Activated T-helper 2 cell treated with anti-CD3 and anti-CD28 coated beads, Interferon-gamma antibody, Interleukin-2, Interleukin-4, amounts not matched to agents 10 μg/mL and 5 μg/mL and 100 μg/mL, durations not matched to agents 14 hours and 24 hours and 36 hours (primary cell): ENCODE data around the gene PTPRN2. TPM values are rescaled to one million over a fixed set of nuclear protein-coding genes. Genes with fewer than 3 reads are reported as not detected.
"Not testable (repeated sequence)": the region's sequence is repeated elsewhere in the genome, so short reads cannot be mapped to it uniquely, and the experiment has no call there.

Source experiments
- DNase-seq: peaks from one replicate; pipeline ENCODE4 v3.0.0; 2021; ENCODE audit warnings: low spot score
- H3K27ac Mint-ChIP-seq: one replicate; pipeline ENCODE4 v1.8.0; 2021; ENCODE audit warnings: mixed read lengths
- H3K27me3 Mint-ChIP-seq: one replicate; pipeline ENCODE4 v1.8.0; 2021; ENCODE audit warnings: low read depth, mixed read lengths
- H3K36me3 Mint-ChIP-seq: one replicate; pipeline ENCODE4 v1.8.0; 2021; ENCODE audit warnings: low read depth, mixed read lengths
- H3K4me1 Mint-ChIP-seq: one replicate; pipeline ENCODE4 v1.8.0; 2021; ENCODE audit warnings: low read depth, mixed read lengths
- H3K4me3 Mint-ChIP-seq: one replicate; pipeline ENCODE4 v1.8.0; 2021; ENCODE audit warnings: low read depth, mild to moderate bottlenecking, moderate library complexity, mixed read lengths
- H3K9me3 Mint-ChIP-seq: one replicate; pipeline ENCODE4 v1.8.0; 2021; ENCODE audit warnings: mixed read lengths
- intact Hi-C: fragments of 100-400 bp; cut with micrococcal nuclease; formaldehyde crosslinking; loops from one replicate; pipeline ENCODE4 v1.15.1; 2023
- total RNA-seq: library from RNA; stranded (reverse); gene quantifications from 2 replicates; pipeline ENCODE4 v1.2.3, GENCODE V29; 2022

PTPRN2 gene
- total RNA-seq, 1 donor from 2014 or later, result 1.3 TPM

- Mint-ChIP-seq H3K36me3 (no peaks in the 10 kb centered on the region), H3K4me1 (no peaks in the 10 kb centered on the region), H3K9me3 (no peaks in the 10 kb centered on the region), H3K27ac (no peak overlapping the region), H3K4me3 (no peak overlapping the region), H3K27me3 (no peaks in the 10 kb centered on the region)
- intact Hi-C loops, result no loop called here
- no peak for DNase-seq
These were observed 598.0 kb downstream of the PTPRN2 start for GRCh38 chr7:157989589-157989988.

GRCh38 chr7:157987906-157988305 is 599.7 kb downstream of the PTPRN2 start:
- Mint-ChIP-seq H3K27ac (no peak overlapping the region), H3K36me3 (no peaks in the 10 kb centered on the region), H3K4me3 (no peak overlapping the region), H3K4me1 (no peaks in the 10 kb centered on the region), H3K27me3 (no peaks in the 10 kb centered on the region), H3K9me3 (no peaks in the 10 kb centered on the region)
- DNase-seq, result no peak
- intact Hi-C loops, result no loop called here

GRCh38 chr7:157986051-157986450 is 601.6 kb downstream of the PTPRN2 start:
- H3K27ac Mint-ChIP-seq, result no peak overlapping the region
- no peaks in the 10 kb centered on the region for H3K27me3 Mint-ChIP-seq
- no peaks in the 10 kb centered on the region for H3K4me1 Mint-ChIP-seq
- no peaks in the 10 kb centered on the region for H3K36me3 Mint-ChIP-seq
- intact Hi-C loops, result no loop called here
- H3K4me3 Mint-ChIP-seq, result no peak overlapping the region
- DNase-seq, result no peak
- no peaks in the 10 kb centered on the region for H3K9me3 Mint-ChIP-seq

- no peak for DNase-seq
- no peak overlapping the region for H3K4me3 Mint-ChIP-seq
These were observed 602.0 kb downstream of the PTPRN2 start for GRCh38 chr7:157985636-157986035.

GRCh38 chr7:157984423-157985163 is 603.0 kb downstream of the PTPRN2 start:
- Mint-ChIP-seq H3K9me3 (no peaks in the 10 kb centered on the region), H3K36me3 (no peaks in the 10 kb centered on the region), H3K27ac (no peak overlapping the region), H3K4me3 (no peak overlapping the region), H3K27me3 (no peaks in the 10 kb centered on the region), H3K4me1 (no peaks in the 10 kb centered on the region)
- intact Hi-C loops, result no loop called here
- DNase-seq, result no peak

More at GRCh38 chr7:157985636-157986035, 602.0 kb downstream of the PTPRN2 start:
- Mint-ChIP-seq H3K27me3 (no peaks in the 10 kb centered on the region), H3K36me3 (no peaks in the 10 kb centered on the region), H3K9me3 (no peaks in the 10 kb centered on the region), H3K27ac (no peak overlapping the region), H3K4me1 (no peaks in the 10 kb centered on the region)
- intact Hi-C loops, result no loop called here

- Mint-ChIP-seq H3K27me3 (no peaks in the 10 kb centered on the region), H3K4me3 (no peak overlapping the region), H3K9me3 (no peaks in the 10 kb centered on the region), H3K27ac (no peak overlapping the region), H3K36me3 (no peaks in the 10 kb centered on the region), H3K4me1 (no peaks in the 10 kb centered on the region)
- intact Hi-C loops, result no loop called here
- DNase-seq, result no peak
These were observed 603.9 kb downstream of the PTPRN2 start for GRCh38 chr7:157983502-157984422.

GRCh38 chr7:157981778-157982177 is 605.8 kb downstream of the PTPRN2 start:
- H3K27me3 Mint-ChIP-seq, result no peaks in the 10 kb centered on the region
- H3K27ac Mint-ChIP-seq, result no peak overlapping the region
- DNase-seq, result no peak
- H3K4me1 Mint-ChIP-seq, result no peaks in the 10 kb centered on the region
- intact Hi-C loops, result no loop called here
- H3K9me3 Mint-ChIP-seq, result no peaks in the 10 kb centered on the region
- H3K4me3 Mint-ChIP-seq, result no peak overlapping the region
- no peaks in the 10 kb centered on the region for H3K36me3 Mint-ChIP-seq

- Mint-ChIP-seq H3K4me1 (no peaks in the 10 kb centered on the region), H3K36me3 (no peaks in the 10 kb centered on the region), H3K9me3 (peaks cover 6% of the 10 kb centered on the region), H3K4me3 (no peak overlapping the region), H3K27me3 (no peaks in the 10 kb centered on the region), H3K27ac (no peak overlapping the region)
- intact Hi-C loops, result no loop called here
- no peak for DNase-seq
These were observed 606.8 kb downstream of the PTPRN2 start for GRCh38 chr7:157980774-157981173.

- DNase-seq, intact Hi-C loops, H3K9me3 Mint-ChIP-seq, H3K4me1 Mint-ChIP-seq, H3K27ac Mint-ChIP-seq, H3K36me3 Mint-ChIP-seq, H3K27me3 Mint-ChIP-seq, H3K4me3 Mint-ChIP-seq: not testable (repeated sequence)
These were observed 607.3 kb downstream of the PTPRN2 start for GRCh38 chr7:157980341-157980731.

GRCh38 chr7:157979636-157980340 is 607.8 kb downstream of the PTPRN2 start:
- H3K36me3 Mint-ChIP-seq, result no peaks in the 10 kb centered on the region
- intact Hi-C loops, result no loop called here
- H3K4me1 Mint-ChIP-seq, result no peaks in the 10 kb centered on the region
- H3K27me3 Mint-ChIP-seq, result no peaks in the 10 kb centered on the region
- no peak overlapping the region for H3K27ac Mint-ChIP-seq
- peaks cover 12% of the 10 kb centered on the region for H3K9me3 Mint-ChIP-seq
- H3K4me3 Mint-ChIP-seq, result no peak overlapping the region
- no peak for DNase-seq

- intact Hi-C loops, result no loop called here
- no peaks in the 10 kb centered on the region for H3K4me1 Mint-ChIP-seq
- no peak overlapping the region for H3K4me3 Mint-ChIP-seq
- H3K36me3 Mint-ChIP-seq, result no peaks in the 10 kb centered on the region
- no peak for DNase-seq
- H3K27ac Mint-ChIP-seq, result no peak overlapping the region
- H3K27me3 Mint-ChIP-seq, result no peaks in the 10 kb centered on the region
- H3K9me3 Mint-ChIP-seq, result peaks cover 18% of the 10 kb centered on the region
These were observed 608.9 kb downstream of the PTPRN2 start for GRCh38 chr7:157978766-157979165.

- H3K27me3 Mint-ChIP-seq, result no peaks in the 10 kb centered on the region
- no peak overlapping the region for H3K27ac Mint-ChIP-seq
- no peak for DNase-seq
- H3K4me1 Mint-ChIP-seq, result no peaks in the 10 kb centered on the region
- H3K9me3 Mint-ChIP-seq, result peaks cover 18% of the 10 kb centered on the region
- no peaks in the 10 kb centered on the region for H3K36me3 Mint-ChIP-seq
- no peak overlapping the region for H3K4me3 Mint-ChIP-seq
- intact Hi-C loops, result no loop called here
These were observed 609.7 kb downstream of the PTPRN2 start for GRCh38 chr7:157977717-157978496.
